H9 (cell line): ENCODE measurements around the gene PIAS2. TPM values are rescaled to one million over a fixed set of nuclear protein-coding genes. Genes with fewer than 3 reads are reported as not detected.

Experiments used
- DNase-seq: peaks from one replicate; pipeline ENCODE4 v3.0.0-alpha.2; 2017
- H2AFZ ChIP-seq: one replicate; pipeline ENCODE4 v1.6.1; 2013; ENCODE audit warnings: mild to moderate bottlenecking, low read length, control low read depth, moderate library complexity
- H2AK5ac ChIP-seq: 2 replicates; pipeline ENCODE4 v1.6.1; 2013; ENCODE audit warnings: low read length, control low read depth, mixed read lengths; ENCODE audit not compliant: insufficient read length
- H2BK120ac ChIP-seq: one replicate; pipeline ENCODE4 v1.6.1; 2013; ENCODE audit warnings: low read depth, mild to moderate bottlenecking, low read length, control low read depth, inconsistent platforms; ENCODE audit not compliant: poor library complexity, severe bottlenecking
- H2BK12ac ChIP-seq: 2 replicates; pipeline ENCODE4 v1.6.1; 2013; ENCODE audit warnings: low read length, control low read depth, mixed read lengths, low read depth; ENCODE audit not compliant: insufficient read length
- H2BK15ac ChIP-seq: 2 replicates; pipeline ENCODE4 v1.6.1; 2013; ENCODE audit warnings: low read depth, low read length, control low read depth
- H2BK20ac ChIP-seq: one replicate; pipeline ENCODE4 v1.6.1; 2013; ENCODE audit warnings: low read depth, mild to moderate bottlenecking, low read length, control low read depth, inconsistent platforms; ENCODE audit not compliant: poor library complexity, severe bottlenecking
- H2BK5ac ChIP-seq: 2 replicates; pipeline ENCODE4 v1.6.1; 2013; ENCODE audit warnings: low read length, control low read depth, mixed read lengths; ENCODE audit not compliant: insufficient read length
- H3K14ac ChIP-seq: 2 replicates; pipeline ENCODE4 v1.6.1; 2013; ENCODE audit warnings: low read length, control low read depth; ENCODE audit not compliant: insufficient read depth
- H3K18ac ChIP-seq: 2 replicates; pipeline ENCODE4 v1.6.1; 2013; ENCODE audit warnings: low read depth, mild to moderate bottlenecking, mixed read lengths, low read length, control low read depth; ENCODE audit not compliant: insufficient read length
- H3K23ac ChIP-seq: 2 replicates; pipeline ENCODE4 v1.6.1; 2013; ENCODE audit warnings: low read length, control low read depth, mixed read lengths, low read depth; ENCODE audit not compliant: insufficient read length
- H3K23me2 ChIP-seq: 2 replicates; pipeline ENCODE4 v1.6.1; 2013; ENCODE audit warnings: low read depth, mild to moderate bottlenecking, mixed read lengths, low read length, control low read depth; ENCODE audit not compliant: insufficient read length, poor library complexity, severe bottlenecking
- H3K27ac ChIP-seq: 2 replicates; pipeline ENCODE4 v1.5.1; 2013; ENCODE audit warnings: low read length, control low read depth, mixed read lengths, low read depth; ENCODE audit not compliant: insufficient read length
- H3K27me3 ChIP-seq: 2 replicates; pipeline ENCODE4 v1.6.1; 2013; ENCODE audit warnings: low read length, control low read depth, inconsistent platforms; ENCODE audit not compliant: insufficient read depth
- H3K4ac ChIP-seq: 2 replicates; pipeline ENCODE4 v1.6.1; 2013; ENCODE audit warnings: low read depth, mild to moderate bottlenecking, control low read depth, inconsistent platforms, low read length, moderate library complexity
- H3K4me1 ChIP-seq: 2 replicates; pipeline ENCODE4 v1.6.1; 2013; ENCODE audit warnings: low read length, control low read depth, inconsistent platforms; ENCODE audit not compliant: insufficient read depth
- H3K4me2 ChIP-seq: 2 replicates; pipeline ENCODE4 v1.6.1; 2013; ENCODE audit warnings: low read length, control low read depth, mixed read lengths; ENCODE audit not compliant: insufficient read length, insufficient read depth
- H3K56ac ChIP-seq: 2 replicates; pipeline ENCODE4 v1.6.1; 2013; ENCODE audit warnings: low read depth, mild to moderate bottlenecking, mixed read lengths, low read length, control low read depth; ENCODE audit not compliant: insufficient read length
- H3K79me1 ChIP-seq: 2 replicates; pipeline ENCODE4 v1.6.1; 2013; ENCODE audit warnings: low read depth, mild to moderate bottlenecking, moderate library complexity, low read length, control low read depth, inconsistent platforms; ENCODE audit not compliant: insufficient read depth, poor library complexity, severe bottlenecking
- H3K79me2 ChIP-seq: 2 replicates; pipeline ENCODE4 v1.6.1; 2013; ENCODE audit warnings: low read length, control low read depth, inconsistent platforms; ENCODE audit not compliant: insufficient read depth
- H3K9ac ChIP-seq: 2 replicates; pipeline ENCODE4 v1.6.1; 2013; ENCODE audit warnings: low read length, control low read depth, mixed read lengths; ENCODE audit not compliant: insufficient read length; ENCODE audit errors: extremely low read depth
- H3K9me3 ChIP-seq: one replicate; pipeline ENCODE4 v1.6.1; 2013; ENCODE audit warnings: low read depth, low read length, inconsistent platforms; ENCODE audit not compliant: control insufficient read depth
- H3T11ph ChIP-seq: one replicate; pipeline ENCODE4 v1.6.1; 2013; ENCODE audit warnings: mild to moderate bottlenecking, low read length, control low read depth, inconsistent platforms
- H4K20me1 ChIP-seq: one replicate; pipeline ENCODE4 v1.6.1; 2013; ENCODE audit not compliant: control insufficient read depth, insufficient read length, insufficient read depth
- H4K5ac ChIP-seq: 2 replicates; pipeline ENCODE4 v1.6.1; 2013; ENCODE audit warnings: low read depth, mild to moderate bottlenecking, mixed read lengths, low read length, control low read depth; ENCODE audit not compliant: insufficient read length
- H4K8ac ChIP-seq: replicated peaks from 2 replicates; pipeline ENCODE4 v1.6.1; 2013; ENCODE audit warnings: low read length, control low read depth, mixed read lengths, low read depth; ENCODE audit not compliant: insufficient read length
- H4K91ac ChIP-seq: 2 replicates; pipeline ENCODE4 v1.6.1; 2013; ENCODE audit warnings: low read depth, mild to moderate bottlenecking, moderate library complexity, mixed read lengths, low read length, control low read depth; ENCODE audit not compliant: insufficient read length
- H3K27ac Mint-ChIP-seq, 3 experiments: 2 replicates in 2 of 3; 3 replicates in 1 of 3; pipeline ENCODE4 v1.8.0; 2020 to 2021; ENCODE audit warnings: mixed read lengths in 3 of 3, mild to moderate bottlenecking in 1 of 3, moderate library complexity in 1 of 3
- H3K27me3 Mint-ChIP-seq: 2 replicates; pipeline ENCODE4 v1.8.0; 2021; ENCODE audit warnings: low read depth, mild to moderate bottlenecking, moderate library complexity, mixed read lengths
- H3K36me3 Mint-ChIP-seq, 3 experiments: 2 replicates in 2 of 3; 3 replicates in 1 of 3; pipeline ENCODE4 v1.8.0; 2020 to 2021; ENCODE audit warnings: low read depth in 3 of 3, mixed read lengths in 3 of 3; ENCODE audit not compliant: insufficient read depth in 1 of 3
- H3K4me1 Mint-ChIP-seq, 2 experiments: 2 replicates each; pipeline ENCODE4 v1.8.0; 2020; ENCODE audit warnings: mixed read lengths in 2 of 2
- H3K4me3 Mint-ChIP-seq, 2 experiments: 2 replicates in 1 of 2; 3 replicates in 1 of 2; pipeline ENCODE4 v1.8.0; 2020 to 2021; ENCODE audit warnings: mild to moderate bottlenecking in 2 of 2, mixed read lengths in 2 of 2, moderate library complexity in 1 of 2
- H3K9me3 Mint-ChIP-seq, 2 experiments: 2 replicates in 1 of 2; 3 replicates in 1 of 2; pipeline ENCODE4 v1.8.0; 2020; ENCODE audit warnings: mild to moderate bottlenecking in 2 of 2, mixed read lengths in 2 of 2, moderate library complexity in 1 of 2
- CTCF ChIP-seq: fragments of 200-600 bp; sonication (generic); conservative IDR thresholded peaks from 3 replicates; pipeline ENCODE4 v1.8.0; 2021; ENCODE audit warnings: antibody characterized with exemption, mild to moderate bottlenecking
- total RNA-seq: library from RNA; stranded (reverse); gene quantifications from 2 replicates; pipeline ENCODE4 v1.2.1, GENCODE V29; 2021

PIAS2 gene
- total RNA-seq, 1 experiment from 2014 or later, result 58.4 TPM

- Histone ChIP-seq H4K8ac (no peak overlapping the region), H3K9me3 (peaks cover 14% of the 10 kb centered on the region), H3K23ac (no peak overlapping the region), H3K18ac (no peak overlapping the region), H2BK5ac (no peak overlapping the region), H3K27me3 (no peaks in the 10 kb centered on the region), H3K4ac (no peak overlapping the region), H3K4me1 (no peaks in the 10 kb centered on the region; the same call in 1 of the 2 replicates), H4K5ac (no peak overlapping the region), H3K14ac (no peak overlapping the region), H2BK120ac (no peak overlapping the region), H4K91ac (no peak overlapping the region), H3K79me1 (peaks cover 2% of the 10 kb centered on the region), H3K9ac (no peak overlapping the region), H2AFZ (no peak overlapping the region), H3K23me2 (no peaks in the 10 kb centered on the region), H3K56ac (no peak overlapping the region), H2BK12ac (no peak overlapping the region), H2BK20ac (no peak overlapping the region), H3K79me2 (peaks cover 13% of the 10 kb centered on the region), H2BK15ac (no peak overlapping the region), H2AK5ac (no peak overlapping the region), H3K27ac (no peak overlapping the region), H4K20me1 (no peaks in the 10 kb centered on the region), H3K4me2 (no peak overlapping the region), H3T11ph (no peak overlapping the region)
- DNase-seq, result no peak
- no peak for TF ChIP-seq CTCF
- H3K9me3 Mint-ChIP-seq, result peaks cover 29 to 33% of the 10 kb centered on the region in 2 experiments
- H3K27me3 Mint-ChIP-seq, result no peaks in the 10 kb centered on the region
- peaks cover 26 to 50% of the 10 kb centered on the region in 2 experiments for H3K4me1 Mint-ChIP-seq
- H3K4me3 Mint-ChIP-seq, result peak overlapping the region in 1 of 2 experiments; percentile 66; a peak in 1 of 5 replicates
- H3K36me3 Mint-ChIP-seq, result peaks cover 36 to 44% (median 41%) of the 10 kb centered on the region in 3 experiments
- H3K27ac Mint-ChIP-seq, result peak overlapping the region in 2 of 3 experiments; percentile 39 to 89; a peak in 3 of 7 replicates
These were observed 49.8 kb downstream of the PIAS2 start for GRCh38 chr18:46867367-46868143.
